ENCODE measurements around the gene NDUFA11.

NDUFA11 gene

DNA sequence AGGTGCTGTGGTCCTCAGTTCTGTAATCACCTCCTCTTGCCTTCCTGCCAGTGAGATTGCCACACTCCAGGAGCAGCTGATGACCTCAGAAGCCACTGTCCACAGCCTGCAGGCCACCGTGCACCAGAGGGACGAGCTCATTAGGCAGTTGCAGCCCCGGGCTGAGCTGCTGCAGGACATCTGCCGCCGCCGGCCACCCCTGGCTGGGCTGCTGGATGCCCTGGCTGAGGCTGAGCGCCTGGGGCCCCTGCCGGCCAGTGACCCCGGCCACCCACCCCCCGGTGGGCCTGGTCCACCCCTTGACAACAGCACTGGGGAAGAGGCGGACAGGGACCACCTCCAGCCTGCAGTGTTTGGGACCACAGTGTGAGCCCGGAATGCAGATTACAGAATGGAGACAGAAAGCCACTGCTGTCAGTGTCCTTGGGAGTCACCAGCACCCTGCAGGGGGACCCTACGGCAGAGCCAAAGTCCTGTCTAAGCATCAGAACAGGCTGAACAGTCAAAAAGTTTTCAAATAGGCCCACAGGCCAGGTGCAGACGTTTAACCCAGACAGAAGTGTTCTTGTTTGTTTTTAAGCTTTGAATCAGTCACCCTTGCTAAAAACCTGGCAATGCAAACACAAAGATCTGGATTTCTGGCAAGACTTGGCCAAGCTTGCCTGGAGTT is 5.3 kb upstream of the NDUFA11 start:
- Mint-ChIP-seq H3K27ac (no peak overlapping the region), H3K36me3 (ENCODE audit: low read depth) (peaks cover 49% of the 10 kb centered on the region), H3K27me3 (no peaks in the 10 kb centered on the region), H3K9me3 (no peaks in the 10 kb centered on the region), H3K4me1 (ENCODE audit: low read depth) (peaks cover 12% of the 10 kb centered on the region), H3K4me3 (no peak overlapping the region)
- intact Hi-C loops (cut with micrococcal nuclease) = no loop called here

DNA sequence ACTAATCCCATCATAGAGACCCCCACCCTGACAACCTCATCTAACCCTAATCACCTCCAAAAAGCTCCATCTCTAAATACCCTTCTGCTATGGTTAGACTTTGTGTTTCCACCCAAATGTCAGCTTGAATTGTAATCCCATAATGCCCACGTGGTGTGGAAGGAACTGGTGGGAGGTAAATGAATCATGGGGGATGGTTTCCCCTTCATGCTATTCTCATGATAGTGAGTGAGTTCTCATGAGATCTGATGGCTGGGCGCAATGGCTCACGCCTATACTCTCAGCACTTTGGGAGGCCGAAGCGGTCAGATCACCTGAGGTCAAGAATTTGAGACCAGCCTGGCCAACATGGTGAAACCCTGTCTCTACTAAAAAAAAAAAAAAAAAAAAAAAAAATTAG is 3.7 kb upstream of the NDUFA11 start:
- Mint-ChIP-seq H3K9me3 (no peaks in the 10 kb centered on the region), H3K4me3 (no peak overlapping the region), H3K27me3 (no peaks in the 10 kb centered on the region), H3K27ac (no peak overlapping the region), H3K4me1 (ENCODE audit: low read depth) (peaks cover 26% of the 10 kb centered on the region), H3K36me3 (ENCODE audit: low read depth) (peaks cover 48% of the 10 kb centered on the region)
- intact Hi-C loops (cut with micrococcal nuclease) = no loop called here

DNA sequence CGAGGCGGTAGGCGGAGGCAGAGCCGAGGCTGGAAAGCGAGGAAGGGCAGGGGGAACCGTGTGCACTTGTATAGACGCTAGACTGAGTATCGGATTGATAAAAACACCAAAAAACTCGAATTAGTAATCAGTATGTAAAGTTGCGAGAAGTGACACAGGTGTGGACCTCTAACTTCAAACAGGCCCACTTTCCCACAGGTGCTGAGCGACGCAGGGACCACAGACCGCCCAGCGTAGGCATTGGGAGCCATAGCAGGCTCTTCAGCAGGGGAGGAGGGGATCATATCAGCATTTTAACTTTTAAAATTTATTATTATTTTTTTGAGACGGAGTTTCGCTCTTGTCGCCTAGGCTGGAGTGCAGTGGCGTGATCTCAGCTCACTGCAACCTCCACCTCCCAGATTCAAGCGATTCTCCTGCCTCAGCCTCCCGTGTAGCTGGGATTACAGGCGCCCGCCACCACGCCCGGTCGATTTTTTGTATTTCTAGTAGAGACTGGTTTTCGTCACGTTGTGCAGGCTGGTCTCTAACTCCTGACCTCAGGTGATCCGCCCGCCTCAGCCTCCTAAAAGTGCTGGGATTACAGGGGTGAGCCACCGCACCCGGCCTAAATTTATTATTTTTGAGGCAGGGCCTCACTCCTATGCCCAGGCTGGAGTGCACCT is 1.7 kb upstream of the NDUFA11 start:
- peaks cover 35% of the 10 kb centered on the region for H3K4me1 Mint-ChIP-seq (ENCODE audit: low read depth)
- no peaks in the 10 kb centered on the region for H3K9me3 Mint-ChIP-seq
- intact Hi-C loops (cut with micrococcal nuclease) = loop anchor here (2.0 kb wide), 2 partner anchors 76 to 184 kb away; partner anchors contain the start of genes CATSPERD and LONP1
- H3K4me3 Mint-ChIP-seq = peak overlapping the region; percentile 95
- H3K27ac Mint-ChIP-seq = peak overlapping the region; percentile 98
- H3K36me3 Mint-ChIP-seq (ENCODE audit: low read depth) = peaks cover 51% of the 10 kb centered on the region
- H3K27me3 Mint-ChIP-seq = no peaks in the 10 kb centered on the region

DNA sequence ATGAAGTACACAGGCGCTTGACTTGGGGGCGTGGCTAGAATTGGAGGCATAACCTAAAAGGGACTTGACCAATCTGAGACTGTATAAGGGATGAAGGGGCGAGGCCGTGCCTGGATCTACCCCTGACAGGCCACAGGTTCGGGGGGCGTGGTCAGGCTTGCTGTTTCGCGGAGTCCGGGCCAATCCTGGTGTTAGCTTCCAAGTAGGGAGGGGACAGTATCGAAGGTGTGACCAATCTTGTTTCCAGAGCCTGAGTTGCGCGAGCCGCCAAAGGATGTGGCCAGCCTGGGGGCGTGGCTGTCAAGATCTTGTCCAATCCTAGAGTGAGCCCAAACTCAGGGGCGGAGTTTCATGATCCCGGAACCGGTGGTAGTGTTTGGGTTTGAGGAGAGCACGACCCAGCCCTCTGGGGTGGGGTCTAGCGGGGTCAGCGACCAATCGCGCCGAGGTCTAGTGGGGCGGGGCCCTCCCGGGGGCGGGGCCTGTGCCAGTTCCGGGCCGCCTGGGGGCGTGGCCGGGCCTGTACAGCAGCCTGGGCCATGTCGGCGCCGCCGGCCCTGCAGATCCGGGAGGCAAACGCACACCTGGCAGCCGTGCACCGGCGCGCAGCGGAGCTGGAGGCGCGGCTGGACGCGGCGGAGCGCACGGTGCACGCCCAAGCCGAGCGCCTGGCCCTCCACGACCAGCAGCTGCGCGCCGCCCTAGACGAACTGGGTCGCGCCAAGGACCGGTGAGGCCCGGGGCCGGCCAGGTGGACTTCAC is 943 bp upstream of the NDUFA11 start, which contains the start of gene VMAC:
VMAC (plus strand) TSS at position 521 of the 762 bp plus-strand sequence; CDS start at position 540, 19 bp downstream.
- intact Hi-C loops (cut with micrococcal nuclease) = loop anchor here (2.0 to 5.0 kb wide), 3 partner anchors 76 to 208 kb away; partner anchors contain the start of genes CATSPERD, LONP1 and RFX2
- Mint-ChIP-seq H3K27ac (peak within 1 kb of the TSS; percentile 98), H3K9me3 (no peaks in the 10 kb centered on the region), H3K27me3 (no peaks in the 10 kb centered on the region), H3K4me3 (peak within 1 kb of the TSS; percentile 95), H3K36me3 (ENCODE audit: low read depth) (peaks cover 51% of the 10 kb centered on the region), H3K4me1 (ENCODE audit: low read depth) (peaks cover 35% of the 10 kb centered on the region)

DNA sequence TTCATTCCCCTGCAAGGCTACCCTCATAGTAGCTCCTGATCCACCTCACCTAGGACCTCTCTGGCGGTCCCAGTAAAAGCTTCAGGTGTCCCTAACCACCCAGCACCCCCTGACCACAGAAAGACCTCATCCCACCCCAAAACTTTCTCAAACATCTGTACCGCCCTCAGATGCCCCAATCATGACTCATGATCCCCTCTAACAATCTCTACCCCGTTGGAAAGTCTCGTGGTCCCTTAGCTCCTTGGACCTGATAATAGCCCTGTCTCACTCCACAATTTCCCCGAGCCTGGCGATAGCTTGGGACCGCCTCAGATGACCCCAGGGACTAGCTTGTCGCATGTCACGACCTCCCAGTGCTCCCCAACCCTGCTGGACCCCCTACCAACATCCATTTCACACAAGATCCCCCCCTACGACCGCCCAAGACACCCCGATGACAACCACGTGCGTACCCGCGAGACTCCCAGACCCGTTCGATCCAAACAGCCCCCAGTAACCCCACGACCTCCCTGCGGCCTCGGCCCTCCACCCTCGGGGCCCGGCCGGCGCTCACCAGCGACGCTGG is 450 bp downstream of the NDUFA11 start:
- H3K27ac Mint-ChIP-seq = peak overlapping the region; percentile 98
- H3K36me3 Mint-ChIP-seq (ENCODE audit: low read depth) = peaks cover 44% of the 10 kb centered on the region
- H3K4me1 Mint-ChIP-seq (ENCODE audit: low read depth) = peaks cover 37% of the 10 kb centered on the region
- intact Hi-C loops (cut with micrococcal nuclease) = loop anchor here (1.0 to 5.0 kb wide), 2 partner anchors 75 to 209 kb away; partner anchors contain the start of genes RANBP3 and RFX2
- no peaks in the 10 kb centered on the region for H3K27me3 Mint-ChIP-seq
- peak overlapping the region; percentile 95 for H3K4me3 Mint-ChIP-seq
- no peaks in the 10 kb centered on the region for H3K9me3 Mint-ChIP-seq

DNA sequence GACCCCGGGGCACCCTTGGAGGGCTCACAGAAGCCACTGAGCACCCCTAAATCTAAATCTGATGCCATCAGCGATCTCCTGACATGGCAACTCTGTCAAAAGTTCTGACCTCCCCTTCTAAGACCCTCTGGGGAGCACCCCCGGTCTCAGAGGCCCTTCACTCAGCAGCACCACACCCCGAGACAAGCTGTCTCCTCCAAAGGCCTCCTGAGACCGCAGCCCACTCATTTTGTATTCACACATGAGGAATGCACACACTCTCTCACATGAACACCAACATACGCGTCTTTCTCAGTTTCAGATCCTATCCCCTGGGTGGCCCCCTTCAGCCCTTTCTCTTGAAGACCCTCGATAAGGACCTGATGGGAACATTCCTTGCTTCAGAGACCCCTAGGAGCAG is 2.6 kb downstream of the NDUFA11 start:
- Mint-ChIP-seq H3K27me3 (no peaks in the 10 kb centered on the region), H3K36me3 (ENCODE audit: low read depth) (peaks cover 55% of the 10 kb centered on the region), H3K4me1 (ENCODE audit: low read depth) (peaks cover 32% of the 10 kb centered on the region), H3K4me3 (no peak overlapping the region), H3K9me3 (no peaks in the 10 kb centered on the region), H3K27ac (no peak overlapping the region)
- intact Hi-C loops (cut with micrococcal nuclease) = loop anchor here (5.0 kb wide), 1 partner anchor 211 kb away; the partner anchor contains the start of gene RFX2

DNA sequence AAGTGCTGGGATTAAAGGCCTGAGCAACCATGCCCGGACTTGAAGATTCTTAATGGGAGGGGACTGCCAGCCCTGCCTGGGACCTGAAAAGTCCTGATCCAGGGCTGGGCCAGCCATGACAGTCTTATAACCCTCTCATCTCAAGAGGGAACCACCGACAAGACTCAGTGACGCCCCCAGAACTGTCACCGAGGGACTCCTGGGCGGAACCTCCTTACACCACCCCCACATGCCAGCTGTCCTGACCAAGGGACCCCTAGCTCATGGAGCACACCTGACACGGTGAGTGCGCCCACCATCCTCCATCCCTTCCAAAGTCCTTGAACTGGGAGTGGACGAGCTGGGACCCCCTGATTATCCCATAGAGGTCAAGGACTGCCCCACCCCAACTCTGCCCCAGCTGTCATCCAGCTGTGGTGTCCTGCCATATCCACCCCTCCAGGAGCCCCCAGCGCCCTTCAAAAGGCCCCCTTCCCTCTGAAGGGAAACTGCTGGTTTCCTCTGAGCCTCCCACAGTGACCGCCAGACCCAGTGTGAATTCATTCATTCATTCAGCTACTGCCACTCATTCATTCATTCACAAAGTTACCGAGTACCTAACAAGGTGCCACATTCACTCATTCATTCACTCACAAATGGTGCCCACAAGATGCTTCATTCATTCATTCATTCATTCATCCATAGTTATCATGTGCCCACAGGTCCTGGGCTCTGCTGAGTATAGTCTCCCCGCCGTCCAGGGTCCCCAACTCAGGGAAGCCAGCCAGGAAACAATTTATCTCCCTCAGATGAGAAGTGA is 3.7 kb downstream of the NDUFA11 start:
- peaks cover 66% of the 10 kb centered on the region for H3K36me3 Mint-ChIP-seq (ENCODE audit: low read depth)

DNA sequence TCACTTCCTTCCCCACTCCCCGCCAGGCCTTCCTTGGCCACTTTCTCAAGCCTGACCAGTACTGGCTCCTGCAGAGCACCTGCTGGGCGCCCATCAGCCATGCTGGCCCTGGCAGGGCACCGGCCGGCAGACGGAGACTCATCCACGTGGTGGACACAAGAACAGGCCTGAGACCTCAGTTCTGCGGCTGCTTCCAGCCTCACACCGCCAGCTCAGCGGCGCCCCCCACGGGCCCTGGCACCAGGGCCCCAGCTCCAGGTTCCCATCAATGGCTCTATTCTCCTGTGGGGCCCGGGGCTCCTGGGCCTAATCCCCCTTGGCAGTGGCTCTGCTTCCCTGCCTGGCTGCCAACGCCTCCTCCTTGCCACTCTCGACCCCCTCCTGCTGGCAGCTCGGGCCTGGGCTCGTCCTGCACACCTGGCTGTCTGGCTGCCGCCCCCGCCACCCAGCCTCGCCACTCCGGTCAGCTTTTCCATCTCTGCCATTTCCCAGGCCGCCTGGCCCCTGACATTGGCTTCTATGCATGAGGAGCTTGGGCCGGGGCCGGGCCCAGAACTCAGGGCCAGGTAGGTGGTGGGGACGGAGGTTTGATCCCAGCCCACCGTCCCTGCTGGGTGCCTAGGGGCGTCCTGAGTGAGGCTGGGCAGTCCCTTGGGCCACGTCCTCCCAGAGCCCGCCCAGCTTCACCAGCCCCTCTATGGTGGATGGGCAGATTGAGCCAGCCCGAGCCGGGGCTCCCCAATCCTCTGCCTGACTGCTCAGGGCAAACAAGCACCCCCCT is 6.2 kb downstream of the NDUFA11 start:
- H3K27me3 Mint-ChIP-seq = peaks cover 8% of the 10 kb centered on the region
- H3K27ac Mint-ChIP-seq = no peak overlapping the region
- intact Hi-C loops (cut with micrococcal nuclease) = no loop called here

More for the DNA sequence above, 3.7 kb downstream of the NDUFA11 start:
- H3K9me3 Mint-ChIP-seq = no peaks in the 10 kb centered on the region
- no peaks in the 10 kb centered on the region for H3K27me3 Mint-ChIP-seq
- H3K4me3 Mint-ChIP-seq = no peak overlapping the region
- intact Hi-C loops (cut with micrococcal nuclease) = loop anchor here (5.0 kb wide), 1 partner anchor 212 kb away; the partner anchor contains the start of gene RFX2
- no peak overlapping the region for H3K27ac Mint-ChIP-seq
- H3K4me1 Mint-ChIP-seq (ENCODE audit: low read depth) = peaks cover 32% of the 10 kb centered on the region

DNA sequence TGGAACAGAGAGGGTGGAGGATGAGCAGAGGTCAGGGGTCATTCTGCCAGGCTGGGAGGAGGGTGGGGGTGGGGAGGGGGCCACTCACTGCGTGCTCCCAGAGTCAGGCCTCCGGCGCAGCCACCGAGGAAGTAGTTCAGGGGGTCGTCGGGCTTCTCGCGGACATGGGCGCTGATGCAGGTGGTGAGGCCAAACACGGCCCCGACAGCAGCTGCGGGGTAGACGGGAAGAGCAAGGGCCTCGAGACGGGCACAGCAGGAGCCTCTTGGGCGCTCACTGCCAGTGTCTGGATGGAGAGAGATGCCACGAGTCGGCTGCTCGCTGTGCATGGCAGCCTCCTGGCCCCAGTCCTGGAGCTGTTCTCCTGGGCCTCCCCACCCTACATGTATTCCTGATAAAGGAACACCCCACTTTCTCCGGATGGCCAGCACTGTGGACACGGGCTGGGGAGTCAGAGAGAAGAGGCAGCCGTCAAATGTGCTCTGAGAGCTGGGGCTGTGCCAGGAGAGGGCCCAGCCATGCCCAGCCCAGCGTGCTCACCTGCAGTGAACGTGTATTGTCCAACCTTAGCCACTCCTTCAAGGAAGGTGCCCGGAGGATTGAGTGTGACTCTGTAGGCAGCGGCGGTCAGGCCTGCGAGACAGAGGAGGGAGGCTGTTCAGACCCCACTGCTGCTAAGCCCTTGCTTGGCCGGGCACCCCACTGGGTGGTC is 7.1 kb downstream of the NDUFA11 start:
- Mint-ChIP-seq H3K36me3 (ENCODE audit: low read depth) (peaks cover 63% of the 10 kb centered on the region), H3K9me3 (no peaks in the 10 kb centered on the region), H3K4me3 (no peak overlapping the region), H3K27ac (no peak overlapping the region), H3K4me1 (ENCODE audit: low read depth) (peaks cover 18% of the 10 kb centered on the region), H3K27me3 (peaks cover 16% of the 10 kb centered on the region)
- intact Hi-C loops (cut with micrococcal nuclease) = no loop called here

More for the DNA sequence above, 6.2 kb downstream of the NDUFA11 start:
- Mint-ChIP-seq H3K4me1 (ENCODE audit: low read depth) (peaks cover 20% of the 10 kb centered on the region), H3K9me3 (no peaks in the 10 kb centered on the region), H3K36me3 (ENCODE audit: low read depth) (peaks cover 63% of the 10 kb centered on the region), H3K4me3 (no peak overlapping the region)

DNA sequence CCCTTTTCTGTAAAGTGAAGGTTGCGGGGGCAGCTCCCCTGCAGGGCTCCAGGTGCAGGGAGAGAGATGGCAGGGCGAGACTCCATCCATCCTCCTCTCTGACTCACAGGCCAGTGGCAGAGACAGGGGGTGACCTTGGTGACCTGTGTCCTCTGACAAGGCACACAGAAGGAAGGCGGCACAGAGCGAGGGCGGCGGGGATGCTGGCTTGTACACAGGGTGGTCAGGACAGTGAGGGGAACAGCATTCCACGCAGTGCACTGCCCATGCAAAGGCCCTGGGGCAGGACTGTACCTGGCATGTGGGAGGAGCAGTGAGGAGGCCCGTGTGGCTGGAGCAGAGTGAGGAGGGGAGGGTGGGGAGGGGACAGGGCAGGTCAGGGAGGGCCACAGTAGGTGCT is 7.7 kb downstream of the NDUFA11 start:
- H3K9me3 Mint-ChIP-seq = no peaks in the 10 kb centered on the region
- peaks cover 56% of the 10 kb centered on the region for H3K36me3 Mint-ChIP-seq (ENCODE audit: low read depth)
- H3K4me3 Mint-ChIP-seq = no peak overlapping the region
- peaks cover 21% of the 10 kb centered on the region for H3K27me3 Mint-ChIP-seq
- intact Hi-C loops (cut with micrococcal nuclease) = no loop called here
- H3K4me1 Mint-ChIP-seq (ENCODE audit: low read depth) = peaks cover 14% of the 10 kb centered on the region
- no peak overlapping the region for H3K27ac Mint-ChIP-seq

DNA sequence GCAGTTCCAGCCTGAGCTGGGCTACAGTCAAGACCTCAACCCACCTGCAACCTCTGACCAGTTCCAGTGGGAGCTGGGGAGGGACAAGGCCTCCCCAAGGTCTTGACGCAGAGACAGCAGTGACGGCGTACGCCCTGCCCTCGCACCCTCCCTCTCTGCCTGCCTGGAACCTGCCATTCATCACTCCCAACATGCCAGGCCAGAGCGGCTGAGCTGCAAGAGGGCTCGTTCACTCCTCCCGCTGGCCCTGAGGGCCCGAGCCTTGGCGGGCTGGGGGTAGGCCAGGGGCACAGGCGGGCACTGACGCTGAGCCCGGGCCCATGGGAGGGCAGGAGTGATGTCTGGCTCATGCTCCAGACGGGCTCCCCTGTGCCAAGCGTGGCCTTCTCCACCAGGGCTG is 8.2 kb downstream of the NDUFA11 start:
- H3K4me1 Mint-ChIP-seq (ENCODE audit: low read depth) = peaks cover 14% of the 10 kb centered on the region
- H3K27ac Mint-ChIP-seq = no peak overlapping the region
- no peak overlapping the region for H3K4me3 Mint-ChIP-seq
- peaks cover 25% of the 10 kb centered on the region for H3K27me3 Mint-ChIP-seq
- H3K36me3 Mint-ChIP-seq (ENCODE audit: low read depth) = peaks cover 53% of the 10 kb centered on the region
- intact Hi-C loops (cut with micrococcal nuclease) = no loop called here
- no peaks in the 10 kb centered on the region for H3K9me3 Mint-ChIP-seq

Data from dendritic cell treated with granulocyte-macrophage colony-stimulating factor and Interleukin-4, amounts not matched to agents 40 ng/mL and 50 ng/mL, for 4 days (primary cell).